ENCODE data around the gene FKBP8. TPM values are rescaled to one million over a fixed set of nuclear protein-coding genes. Genes with fewer than 3 reads are reported as not detected.
A peak's percentile ranks its signal among the peaks of the same experiment; 100 is the strongest.

The FKBP8 gene
- total RNA-seq, 2 donors from 2014 or later: 192 to 345 TPM

- H3K36me3 ChIP-seq: no peaks in the 10 kb centered on the region
- H3K4me3 ChIP-seq: no peak overlapping the region
- H3K27ac ChIP-seq: peak overlapping the region; percentile 85 to 95
- DNase-seq (ENCODE audit: low spot score): no peak
- peaks cover 0 to 90% of the 10 kb centered on the region in 2 donors for H3K4me1 ChIP-seq
- no peaks in the 10 kb centered on the region for H3K9me3 ChIP-seq
- TF ChIP-seq CTCF (IDR thresholded peaks at IDR 0.05): no peak
- no peaks in the 10 kb centered on the region for H3K27me3 ChIP-seq
Observed at GRCh38 chr19:18515959-18516358, 27.4 kb downstream of the FKBP8 start.

- no peak for TF ChIP-seq CTCF (IDR thresholded peaks at IDR 0.05)
- no peaks in the 10 kb centered on the region for H3K9me3 ChIP-seq
Observed at GRCh38 chr19:18514800-18515682, 28.3 kb downstream of the FKBP8 start.

DNA sequence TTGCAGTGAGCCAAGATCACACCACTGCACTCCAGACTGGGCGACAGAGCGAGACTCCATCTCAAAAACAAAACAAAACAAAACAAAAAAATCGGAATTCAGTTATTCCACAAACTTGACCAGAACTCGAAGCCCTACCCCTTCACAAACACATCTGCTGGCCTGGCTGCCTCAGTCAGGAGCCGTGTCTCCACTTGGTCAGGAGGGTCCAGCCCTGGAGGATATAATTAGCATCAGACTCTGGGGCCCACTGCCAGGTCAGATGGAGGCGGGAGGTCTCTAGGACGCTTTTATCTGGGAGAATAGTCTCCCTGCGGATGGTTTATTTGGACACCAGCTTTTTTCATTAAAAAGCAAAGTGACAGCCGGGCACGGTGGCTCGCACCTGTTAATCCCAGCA lies 29.5 kb downstream of the FKBP8 start:
- DNase-seq (ENCODE audit: low spot score): no peak
- H3K9me3 ChIP-seq: no peaks in the 10 kb centered on the region
- no peaks in the 10 kb centered on the region for H3K36me3 ChIP-seq
- peak overlapping the region; percentile 85 to 95 for H3K27ac ChIP-seq
- TF ChIP-seq CTCF (IDR thresholded peaks at IDR 0.05): no peak
- no peaks in the 10 kb centered on the region for H3K27me3 ChIP-seq
- H3K4me3 ChIP-seq: no peak overlapping the region
- peaks cover 0 to 89% of the 10 kb centered on the region in 2 donors for H3K4me1 ChIP-seq

More at GRCh38 chr19:18514800-18515682, 28.3 kb downstream of the FKBP8 start:
- no peaks in the 10 kb centered on the region for H3K36me3 ChIP-seq
- no peak overlapping the region for H3K4me3 ChIP-seq
- peak; percentile 88 for DNase-seq (ENCODE audit: low spot score)
- H3K27ac ChIP-seq: peak overlapping the region; percentile 85 to 95
- no peaks in the 10 kb centered on the region for H3K27me3 ChIP-seq
- H3K4me1 ChIP-seq: peaks cover 0 to 89% of the 10 kb centered on the region in 2 donors

- Histone ChIP-seq H3K4me1 (peaks cover 4 to 93% of the 10 kb centered on the region in 2 donors), H3K27me3 (no peaks in the 10 kb centered on the region), H3K36me3 (no peaks in the 10 kb centered on the region), H3K4me3 (no peak overlapping the region), H3K27ac (peak overlapping the region; percentile 83 to 95), H3K9me3 (no peaks in the 10 kb centered on the region)
- no peak for DNase-seq (ENCODE audit: low spot score)
- TF ChIP-seq CTCF (IDR thresholded peaks at IDR 0.05): no peak
Observed at GRCh38 chr19:18510216-18510615, 33.2 kb downstream of the FKBP8 start.

- Histone ChIP-seq H3K4me3 (no peak overlapping the region), H3K9me3 (no peaks in the 10 kb centered on the region), H3K4me1 (peaks cover 4 to 93% of the 10 kb centered on the region in 2 donors), H3K27ac (peak overlapping the region; percentile 83 to 95), H3K27me3 (no peaks in the 10 kb centered on the region), H3K36me3 (no peaks in the 10 kb centered on the region)
- TF ChIP-seq CTCF (IDR thresholded peaks at IDR 0.05): no peak
- DNase-seq (ENCODE audit: low spot score): no peak
Observed at GRCh38 chr19:18508585-18508984, 34.8 kb downstream of the FKBP8 start.

All from right atrium auricular region (tissue), 2 donors.